Tibial nerve (tissue), 4 donors: Measurements from ENCODE around the gene RASSF5. TPM values are rescaled to one million over a fixed set of nuclear protein-coding genes. Genes with fewer than 3 reads are reported as not detected.
A peak's percentile ranks its signal among the peaks of the same experiment; 100 is the strongest.

Source experiments
- DNase-seq, 2 donors: peaks; one replicate each; pipeline ENCODE4 v3.0.0-alpha.2; 2019; ENCODE audit warnings: low spot score in 2 of 2
- H3K27ac ChIP-seq, 4 donors: fragments of 200-600 bp; sonication (generic) in 3 of 4; one replicate each; pipeline ENCODE4 v1.5.1; 2017 to 2019; ENCODE audit warnings: mild to moderate bottlenecking in 1 of 4
- H3K27me3 ChIP-seq, 2 donors: fragments of 200-600 bp; sonication (generic) in 1 of 2; one replicate each; pipeline versions ENCODE4 v1.5.1 to v1.6.0; 2017 to 2019
- H3K36me3 ChIP-seq, 3 donors: fragments of 200-600 bp; sonication (generic); one replicate each; pipeline ENCODE4 v1.5.1; 2018 to 2019
- H3K4me1 ChIP-seq, 4 donors: fragments of 200-600 bp; sonication (generic) in 3 of 4; one replicate each; pipeline ENCODE4 v1.5.1; 2017 to 2019
- H3K4me3 ChIP-seq, 4 donors: fragments of 200-600 bp; sonication (generic) in 3 of 4; one replicate each; pipeline ENCODE4 v1.5.1; 2017 to 2019; ENCODE audit warnings: mild to moderate bottlenecking in 1 of 4, moderate library complexity in 1 of 4
- H3K9me3 ChIP-seq, 4 donors: fragments of 200-600 bp; sonication (generic) in 3 of 4; one replicate each; pipeline ENCODE4 v1.5.1; 2017 to 2019
- CTCF ChIP-seq, 5 experiments: fragments of 200-600 bp in 3 of 5; fragments of 450-650 bp in 2 of 5; sonication (generic) in 3 of 5; IDR thresholded peaks; one replicate each; pipeline ENCODE4 v1.5.1; 2016 to 2019; ENCODE audit warnings: antibody characterized with exemption in 5 of 5, mild to moderate bottlenecking in 3 of 5, moderate library complexity in 2 of 5
- EP300 ChIP-seq, 2 donors: sonication (generic); formaldehyde crosslinking; IDR thresholded peaks; one replicate each; pipeline ENCODE4 v1.6.1; 2017; ENCODE audit warnings: antibody characterized with exemption in 2 of 2, mild to moderate bottlenecking in 1 of 2
- POLR2A ChIP-seq, 2 donors: fragments of 450-650 bp; IDR thresholded peaks; one replicate each; pipeline ENCODE4 v1.6.1; 2017; ENCODE audit warnings: antibody characterized with exemption in 2 of 2, mild to moderate bottlenecking in 2 of 2, moderate library complexity in 2 of 2
- WGBS, 2 donors: methylation state at CpG; one replicate each; pipeline ENCODE4 v1.1.5; 2018; 5-methylcytosine and 5-hydroxymethylcytosine counted together
- total RNA-seq, 4 donors: library from RNA; depleted of rRNA; stranded (reverse); fragments of >200 nt; gene quantifications; one replicate each; pipeline ENCODE4 v1.1.0, GENCODE V29; 2016

RASSF5 gene
- total RNA-seq, 4 donors from 2014 or later = 24.0 to 32.9 (median 30.2) TPM

DNA sequence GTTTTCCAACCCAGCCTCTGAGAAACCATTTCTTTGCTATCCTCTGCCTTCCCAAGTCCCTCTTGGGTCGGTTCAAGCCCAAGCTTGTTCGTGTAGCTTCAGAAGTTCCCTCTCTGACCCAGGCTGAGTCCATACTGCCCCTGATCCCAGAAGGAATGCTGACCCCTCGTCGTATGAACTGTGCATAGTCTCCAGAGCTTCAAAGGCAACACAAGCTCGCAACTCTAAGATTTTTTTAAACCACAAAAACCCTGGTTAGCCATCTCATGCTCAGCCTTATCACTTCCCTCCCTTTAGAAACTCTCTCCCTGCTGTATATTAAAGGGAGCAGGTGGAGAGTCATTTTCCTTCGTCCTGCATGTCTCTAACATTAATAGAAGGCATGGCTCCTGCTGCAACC is 81.2 kb downstream of the RASSF5 start:
- peak overlapping the region in 3 of 4 donors; percentile 22 to 70 (median 60) for H3K27ac ChIP-seq
- 47 to 52% methylated on average over 6 of the region's 6 CpGs for WGBS, 2 donors
- H3K9me3 ChIP-seq = no peaks in the 10 kb centered on the region
- TF ChIP-seq EP300 (IDR thresholded peaks at IDR 0.05) (no peak), POLR2A (IDR thresholded peaks at IDR 0.05) (no peak), CTCF (IDR thresholded peaks at IDR 0.05) (no peak)
- peaks cover 0 to 88% (median 21%) of the 10 kb centered on the region in 3 donors for H3K36me3 ChIP-seq
- no peak for DNase-seq
- H3K4me1 ChIP-seq = peaks cover 0 to 47% (median 27%) of the 10 kb centered on the region in 4 donors
- no peaks in the 10 kb centered on the region for H3K27me3 ChIP-seq
- no peak overlapping the region for H3K4me3 ChIP-seq

DNA sequence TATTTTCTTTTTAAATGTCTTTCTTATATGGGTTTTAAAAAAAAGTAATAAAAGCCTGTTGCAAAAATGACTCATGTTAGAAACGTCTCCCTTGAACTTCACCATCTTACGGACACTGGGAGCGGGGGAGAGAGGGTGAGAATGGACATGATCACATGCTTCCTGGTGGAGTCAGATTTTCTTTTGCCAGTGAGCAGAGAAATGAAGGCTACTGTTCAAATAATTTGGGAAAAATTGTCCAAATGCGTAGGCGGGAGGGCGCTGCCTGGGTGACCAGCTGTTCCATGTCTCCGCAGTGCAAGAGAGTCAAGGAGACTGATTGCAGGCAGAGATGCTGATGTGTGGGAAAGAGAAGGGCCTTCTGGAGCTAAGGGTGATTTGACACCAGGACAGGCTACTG is 81.9 kb downstream of the RASSF5 start:
- TF ChIP-seq POLR2A (IDR thresholded peaks at IDR 0.05) (no peak), EP300 (IDR thresholded peaks at IDR 0.05) (peak in 1 of 2 donors; percentile 14), CTCF (IDR thresholded peaks at IDR 0.05) (no peak)

DNA sequence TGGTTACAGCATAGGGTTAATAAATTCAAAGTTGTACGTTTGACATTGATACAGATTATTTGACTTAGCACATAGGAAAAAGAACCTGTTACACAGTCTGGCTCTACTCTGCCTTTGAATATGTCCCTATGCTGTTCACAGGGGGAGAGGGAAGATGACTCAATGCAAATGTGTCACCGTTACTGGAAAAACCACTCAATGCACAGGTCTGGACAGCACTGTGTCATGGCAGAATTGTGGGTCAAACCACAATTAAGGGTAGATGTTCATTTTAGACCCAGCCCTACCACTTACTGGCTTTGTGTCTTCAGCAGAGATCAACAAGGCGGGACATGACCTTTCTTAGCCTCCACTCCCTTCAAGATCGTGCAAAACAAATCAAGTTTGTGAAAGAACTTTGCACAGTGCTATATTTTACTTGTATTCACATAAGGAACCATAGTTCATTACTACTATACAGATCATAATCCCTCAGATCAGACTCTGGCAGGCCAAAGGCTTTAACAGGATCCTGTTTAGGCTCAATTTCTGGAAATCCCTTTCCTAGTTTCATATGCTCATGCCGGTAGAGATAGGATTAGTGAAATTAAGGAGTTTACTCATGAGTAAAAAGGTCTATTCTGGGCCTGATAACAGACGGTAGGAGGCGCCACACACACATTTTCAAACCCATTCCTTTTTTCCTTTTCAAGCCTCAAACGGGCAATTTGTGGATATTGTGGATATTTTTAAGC is 82.9 kb downstream of the RASSF5 start:
- Histone ChIP-seq H3K27ac (peak overlapping the region in 3 of 4 donors; percentile 0 to 70 (median 60)), H3K9me3 (no peaks in the 10 kb centered on the region), H3K27me3 (no peaks in the 10 kb centered on the region), H3K4me3 (no peak overlapping the region), H3K36me3 (peaks cover 0 to 95% (median 12%) of the 10 kb centered on the region in 3 donors), H3K4me1 (peaks cover 0 to 39% (median 27%) of the 10 kb centered on the region in 4 donors)
- 46 to 48% methylated on average over 8 of the region's 8 CpGs for WGBS, 2 donors
- DNase-seq = no peak
- TF ChIP-seq POLR2A (IDR thresholded peaks at IDR 0.05) = no peak
- no peak for TF ChIP-seq EP300 (IDR thresholded peaks at IDR 0.05)
- peak in 1 of 5 experiments; percentile 29 for TF ChIP-seq CTCF (IDR thresholded peaks at IDR 0.05)

More for the DNA sequence above, 81.9 kb downstream of the RASSF5 start:
- Histone ChIP-seq H3K4me3 (no peak overlapping the region), H3K36me3 (peaks cover 0 to 93% (median 21%) of the 10 kb centered on the region in 3 donors), H3K27me3 (no peaks in the 10 kb centered on the region), H3K9me3 (no peaks in the 10 kb centered on the region), H3K4me1 (peaks cover 0 to 45% (median 27%) of the 10 kb centered on the region in 4 donors), H3K27ac (peak overlapping the region in 3 of 4 donors; percentile 22 to 70 (median 60))
- WGBS, 2 donors = 30 to 42% methylated on average over 7 of the region's 7 CpGs
- DNase-seq = no peak

GRCh38 chr1:206591226-206591625 is 83.9 kb downstream of the RASSF5 start:
- Histone ChIP-seq H3K27ac (peak overlapping the region in 1 of 4 donors; percentile 21), H3K36me3 (peaks cover 0 to 95% (median 12%) of the 10 kb centered on the region in 3 donors), H3K4me3 (no peak overlapping the region), H3K4me1 (peaks cover 0 to 39% (median 27%) of the 10 kb centered on the region in 4 donors), H3K27me3 (no peaks in the 10 kb centered on the region), H3K9me3 (no peaks in the 10 kb centered on the region)
- TF ChIP-seq EP300 (IDR thresholded peaks at IDR 0.05) (no peak), CTCF (IDR thresholded peaks at IDR 0.05) (no peak), POLR2A (IDR thresholded peaks at IDR 0.05) (no peak)
- DNase-seq = no peak
- 81 to 87% methylated on average over 5 of the region's 5 CpGs for WGBS, 2 donors

DNA sequence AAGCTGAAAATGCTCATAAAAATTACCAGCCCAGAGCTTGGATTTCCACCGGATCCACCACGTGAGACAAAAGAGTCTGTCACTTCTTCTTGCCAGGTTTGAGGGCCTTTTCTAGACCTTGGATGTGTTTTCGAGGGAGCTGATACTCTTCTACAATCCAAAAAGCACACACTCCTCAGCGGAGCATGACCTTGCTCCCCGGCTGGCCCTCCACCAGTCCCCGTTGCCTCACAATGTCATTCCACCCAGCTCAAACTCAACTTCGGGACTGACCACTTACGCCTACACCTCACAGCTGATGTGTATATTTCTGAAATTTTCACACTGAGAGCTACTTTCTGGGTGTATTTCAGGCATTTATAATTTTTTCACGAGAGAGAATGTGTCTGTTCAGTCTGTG is 84.4 kb downstream of the RASSF5 start:
- Histone ChIP-seq H3K9me3 (no peaks in the 10 kb centered on the region), H3K27me3 (no peaks in the 10 kb centered on the region), H3K36me3 (peaks cover 0 to 95% (median 12%) of the 10 kb centered on the region in 3 donors), H3K27ac (no peak overlapping the region), H3K4me3 (no peak overlapping the region), H3K4me1 (peaks cover 0 to 39% (median 27%) of the 10 kb centered on the region in 4 donors)
- 86% methylated on average over 9 of the region's 9 CpGs for WGBS, 2 donors
- TF ChIP-seq POLR2A (IDR thresholded peaks at IDR 0.05) = no peak
- no peak for TF ChIP-seq CTCF (IDR thresholded peaks at IDR 0.05)
- TF ChIP-seq EP300 (IDR thresholded peaks at IDR 0.05) = no peak
- no peak for DNase-seq
